Measurements from ENCODE around the gene CARTPT.

DNA sequence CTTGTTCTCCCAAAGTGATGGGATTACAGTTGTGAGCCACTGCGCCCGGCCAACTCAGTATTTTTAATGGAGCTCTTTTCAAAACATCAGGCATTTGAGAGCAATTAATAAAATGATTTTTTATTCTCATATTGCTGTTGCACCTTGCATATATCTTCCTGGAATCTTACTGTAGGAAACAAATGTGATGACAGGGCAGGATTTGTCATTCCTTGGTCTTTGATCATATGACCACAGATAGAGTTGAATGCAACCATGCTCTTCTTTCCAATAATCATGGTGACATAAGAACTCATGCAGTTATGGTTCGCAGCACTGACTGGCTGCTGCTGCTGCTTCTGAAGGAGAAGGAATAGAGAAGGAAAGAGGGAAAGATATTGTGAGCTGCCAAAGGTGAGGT lies 28.1 kb downstream of the CARTPT start:
- TF ChIP-seq, protein P1, sequence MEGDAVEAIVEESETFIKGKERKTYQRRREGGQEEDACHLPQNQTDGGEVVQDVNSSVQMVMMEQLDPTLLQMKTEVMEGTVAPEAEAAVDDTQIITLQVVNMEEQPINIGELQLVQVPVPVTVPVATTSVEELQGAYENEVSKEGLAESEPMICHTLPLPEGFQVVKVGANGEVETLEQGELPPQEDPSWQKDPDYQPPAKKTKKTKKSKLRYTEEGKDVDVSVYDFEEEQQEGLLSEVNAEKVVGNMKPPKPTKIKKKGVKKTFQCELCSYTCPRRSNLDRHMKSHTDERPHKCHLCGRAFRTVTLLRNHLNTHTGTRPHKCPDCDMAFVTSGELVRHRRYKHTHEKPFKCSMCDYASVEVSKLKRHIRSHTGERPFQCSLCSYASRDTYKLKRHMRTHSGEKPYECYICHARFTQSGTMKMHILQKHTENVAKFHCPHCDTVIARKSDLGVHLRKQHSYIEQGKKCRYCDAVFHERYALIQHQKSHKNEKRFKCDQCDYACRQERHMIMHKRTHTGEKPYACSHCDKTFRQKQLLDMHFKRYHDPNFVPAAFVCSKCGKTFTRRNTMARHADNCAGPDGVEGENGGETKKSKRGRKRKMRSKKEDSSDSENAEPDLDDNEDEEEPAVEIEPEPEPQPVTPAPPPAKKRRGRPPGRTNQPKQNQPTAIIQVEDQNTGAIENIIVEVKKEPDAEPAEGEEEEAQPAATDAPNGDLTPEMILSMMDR (IDR thresholded peaks at IDR 0.05; ENCODE audit: extremely low read depth in 1 of 2, insufficient read depth in 1 of 2, low read depth in 1 of 2, low read length in 2 of 2) = no peak
- TF ChIP-seq POLR2AphosphoS5 (IDR thresholded peaks at IDR 0.05; ENCODE audit: insufficient read depth, low read depth, low read length) (no peak), POLR2A (IDR thresholded peaks at IDR 0.05; ENCODE audit: low read depth, low read length) (no peak), EZH2 (IDR thresholded peaks at IDR 0.05; ENCODE audit: borderline replicate concordance, low read depth, low read length, severe bottlenecking) (no peak), JUN (IDR thresholded peaks at IDR 0.05; ENCODE audit: borderline replicate concordance, insufficient read depth, insufficient read length, low read depth) (no peak), GATA2 (IDR thresholded peaks at IDR 0.05; ENCODE audit: insufficient read depth, insufficient read length, low read depth, low read length) (no peak)
- TF ChIP-seq, protein P2, sequence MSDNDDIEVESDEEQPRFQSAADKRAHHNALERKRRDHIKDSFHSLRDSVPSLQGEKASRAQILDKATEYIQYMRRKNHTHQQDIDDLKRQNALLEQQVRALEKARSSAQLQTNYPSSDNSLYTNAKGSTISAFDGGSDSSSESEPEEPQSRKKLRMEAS (IDR thresholded peaks at IDR 0.05; ENCODE audit: insufficient read depth, insufficient read length) = no peak
